HG03565 (cell line): ENCODE results near the gene MGMT.

Experiments
- ATAC-seq: cut with Tn5 transposase; IDR thresholded peaks from one replicate; pipeline ENCODE4 v1.9.1; 2021; ENCODE audit warnings: mild to moderate bottlenecking, moderate library complexity; ENCODE audit not compliant: unreplicated experiment

The MGMT gene

GRCh38 chr10:129647590-129647989, 180.5 kb downstream of the MGMT start:
- no peak for ATAC-seq

- ATAC-seq = no peak
These were observed 181.8 kb downstream of the MGMT start for GRCh38 chr10:129648856-129649255.

- no peak for ATAC-seq
These were observed 185.0 kb downstream of the MGMT start for GRCh38 chr10:129652021-129652420.

- ATAC-seq = no peak
These were observed 185.6 kb downstream of the MGMT start for GRCh38 chr10:129652521-129653201.

GRCh38 chr10:129653428-129653827, 186.4 kb downstream of the MGMT start:
- ATAC-seq = no peak

GRCh38 chr10:129653861-129654260, 186.8 kb downstream of the MGMT start:
- no peak for ATAC-seq

- ATAC-seq = no peak
These were observed 187.4 kb downstream of the MGMT start for GRCh38 chr10:129654461-129654860.

- ATAC-seq = no peak
These were observed 188.1 kb downstream of the MGMT start for GRCh38 chr10:129655007-129655678.

GRCh38 chr10:129655679-129656031, 188.6 kb downstream of the MGMT start:
- ATAC-seq = no peak

- no peak for ATAC-seq
These were observed 189.6 kb downstream of the MGMT start for GRCh38 chr10:129656642-129657041.

- ATAC-seq = no peak
These were observed 190.4 kb downstream of the MGMT start for GRCh38 chr10:129657297-129658017.

GRCh38 chr10:129658376-129659072, 191.5 kb downstream of the MGMT start:
- ATAC-seq = no peak

- no peak for ATAC-seq
These were observed 192.6 kb downstream of the MGMT start for GRCh38 chr10:129659508-129660268.

GRCh38 chr10:129660569-129660968, 193.5 kb downstream of the MGMT start:
- no peak for ATAC-seq

- ATAC-seq = no peak
These were observed 195.4 kb downstream of the MGMT start for GRCh38 chr10:129662426-129662825.

- no peak for ATAC-seq
These were observed 203.1 kb downstream of the MGMT start for GRCh38 chr10:129670124-129670523.

- no peak for ATAC-seq
These were observed 206.3 kb downstream of the MGMT start for GRCh38 chr10:129673292-129673691.

- no peak for ATAC-seq
These were observed 208.2 kb downstream of the MGMT start for GRCh38 chr10:129675027-129675769.

GRCh38 chr10:129676014-129676413, 209.0 kb downstream of the MGMT start:
- no peak for ATAC-seq

- no peak for ATAC-seq
These were observed 210.4 kb downstream of the MGMT start for GRCh38 chr10:129677377-129677927.
